ENCODE measurements around the gene HOXA13. TPM values are rescaled to one million over a fixed set of nuclear protein-coding genes. Genes with fewer than 3 reads are reported as not detected.

The HOXA13 gene
- total and polyA plus RNA-seq, 4 donors = 0.02 TPM; not detected in 3

DNA sequence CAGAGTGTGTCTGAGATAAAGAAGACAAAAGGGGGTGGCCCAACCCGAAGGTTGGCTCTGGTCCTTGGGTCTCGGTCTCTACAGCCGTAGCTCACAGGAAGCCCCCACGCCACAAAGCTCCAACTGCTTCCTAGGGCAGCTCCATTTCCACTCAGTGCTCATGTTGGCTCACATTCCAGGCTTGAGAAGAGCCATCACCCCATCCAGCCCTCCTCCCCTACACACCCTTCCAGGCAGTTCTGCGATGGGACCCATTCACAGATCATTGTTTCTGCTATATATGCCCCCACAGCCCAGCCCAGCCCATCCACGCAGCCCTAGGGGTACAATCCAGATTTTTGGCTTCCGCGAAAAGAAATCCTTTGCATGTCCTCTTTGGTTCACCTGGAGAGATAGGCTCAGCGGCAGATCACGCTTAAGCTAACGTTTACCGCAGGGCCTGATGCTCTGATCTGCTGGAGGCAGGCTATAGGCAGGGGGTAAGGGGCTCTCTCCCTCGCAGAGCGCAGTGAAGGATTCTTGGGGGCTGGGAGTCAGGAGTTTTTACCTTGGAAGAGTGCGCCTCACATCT is 8.6 kb downstream of the HOXA13 start:
- H3K36me3 ChIP-seq (ENCODE audit: control insufficient read depth in 4 of 4, insufficient read depth in 3 of 4, low read depth in 1 of 4, low read length in 3 of 4) = no peaks in the 10 kb centered on the region
- no peak overlapping the region for H3K9ac ChIP-seq (ENCODE audit: low read depth in 1 of 2, low read length in 2 of 2)
- no peak overlapping the region for H3K27ac ChIP-seq (ENCODE audit: low read depth in 1 of 2, low read length in 2 of 2)
- 21% methylated on average over 15 of the region's 15 CpGs for whole genome bisulfite sequencing
- peaks cover 7 to 51% (median 30%) of the 10 kb centered on the region in 4 donors for H3K27me3 ChIP-seq (ENCODE audit: control insufficient read depth in 4 of 4, insufficient read depth in 4 of 4, low read length in 3 of 4)
- no peak for DNase-seq (ENCODE audit: low spot score)
- no peak overlapping the region for H3K4me3 ChIP-seq (ENCODE audit: low read depth in 1 of 3, low read length in 3 of 3)
- H3K4me1 ChIP-seq (ENCODE audit: control insufficient read depth in 4 of 4, insufficient read depth in 4 of 4, low read length in 3 of 4) = peaks cover 12 to 25% (median 19%) of the 10 kb centered on the region in 4 donors
- TF ChIP-seq HNF4G (IDR thresholded peaks at IDR 0.05) (no peak), RXRA (IDR thresholded peaks at IDR 0.05) (no peak)
- TF ChIP-seq, protein P1, sequence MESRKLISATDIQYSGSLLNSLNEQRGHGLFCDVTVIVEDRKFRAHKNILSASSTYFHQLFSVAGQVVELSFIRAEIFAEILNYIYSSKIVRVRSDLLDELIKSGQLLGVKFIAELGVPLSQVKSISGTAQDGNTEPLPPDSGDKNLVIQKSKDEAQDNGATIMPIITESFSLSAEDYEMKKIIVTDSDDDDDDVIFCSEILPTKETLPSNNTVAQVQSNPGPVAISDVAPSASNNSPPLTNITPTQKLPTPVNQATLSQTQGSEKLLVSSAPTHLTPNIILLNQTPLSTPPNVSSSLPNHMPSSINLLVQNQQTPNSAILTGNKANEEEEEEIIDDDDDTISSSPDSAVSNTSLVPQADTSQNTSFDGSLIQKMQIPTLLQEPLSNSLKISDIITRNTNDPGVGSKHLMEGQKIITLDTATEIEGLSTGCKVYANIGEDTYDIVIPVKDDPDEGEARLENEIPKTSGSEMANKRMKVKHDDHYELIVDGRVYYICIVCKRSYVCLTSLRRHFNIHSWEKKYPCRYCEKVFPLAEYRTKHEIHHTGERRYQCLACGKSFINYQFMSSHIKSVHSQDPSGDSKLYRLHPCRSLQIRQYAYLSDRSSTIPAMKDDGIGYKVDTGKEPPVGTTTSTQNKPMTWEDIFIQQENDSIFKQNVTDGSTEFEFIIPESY (IDR thresholded peaks at IDR 0.05) = no peak
- H3K9me3 ChIP-seq (ENCODE audit: control insufficient read depth in 4 of 4, low read length in 3 of 4) = peaks cover 0 to 6% (median under 1%) of the 10 kb centered on the region in 4 donors

- Histone ChIP-seq H3K4me1 (ENCODE audit: control insufficient read depth in 4 of 4, insufficient read depth in 4 of 4, low read length in 3 of 4) (peaks cover 12 to 29% (median 18%) of the 10 kb centered on the region in 4 donors), H3K27me3 (ENCODE audit: control insufficient read depth in 4 of 4, insufficient read depth in 4 of 4, low read length in 3 of 4) (peaks cover 3 to 51% (median 33%) of the 10 kb centered on the region in 4 donors), H3K9ac (ENCODE audit: low read depth in 1 of 2, low read length in 2 of 2) (no peak overlapping the region), H3K36me3 (ENCODE audit: control insufficient read depth in 4 of 4, insufficient read depth in 3 of 4, low read depth in 1 of 4, low read length in 3 of 4) (no peaks in the 10 kb centered on the region), H3K27ac (ENCODE audit: low read depth in 1 of 2, low read length in 2 of 2) (no peak overlapping the region), H3K4me3 (ENCODE audit: low read depth in 1 of 3, low read length in 3 of 3) (no peak overlapping the region), H3K9me3 (ENCODE audit: control insufficient read depth in 4 of 4, low read length in 3 of 4) (peaks cover 0 to 6% (median under 1%) of the 10 kb centered on the region in 4 donors)
- WGBS = 20% methylated on average over 7 of the region's 7 CpGs
- DNase-seq (ENCODE audit: low spot score) = no peak
- TF ChIP-seq FOXA2 (IDR thresholded peaks at IDR 0.05) (no peak), GABPA (IDR thresholded peaks at IDR 0.05 in 1 of 2, conservative IDR thresholded peaks at IDR 0.05 in 1 of 2) (no peak), NR2F2 (IDR thresholded peaks at IDR 0.05) (no peak), RAD21 (IDR thresholded peaks at IDR 0.05) (no peak), JUND (IDR thresholded peaks at IDR 0.05) (no peak), TAF1 (conservative IDR thresholded peaks at IDR 0.05) (no peak), SP1 (IDR thresholded peaks at IDR 0.05) (no peak), EGR1 (IDR thresholded peaks at IDR 0.05; ENCODE audit: low read depth in 2 of 2) (no peak), HNF4A (conservative IDR thresholded peaks at IDR 0.05) (no peak), RXRA (IDR thresholded peaks at IDR 0.05) (no peak), ATF3 (IDR thresholded peaks at IDR 0.05) (no peak), HNF4G (IDR thresholded peaks at IDR 0.05) (no peak), CTCF (IDR thresholded peaks at IDR 0.05; ENCODE audit: low read depth, low read length, missing input control) (no peak), FOXA1 (IDR thresholded peaks at IDR 0.05) (no peak), YY1 (IDR thresholded peaks at IDR 0.05) (no peak)
- TF ChIP-seq, protein P2, sequence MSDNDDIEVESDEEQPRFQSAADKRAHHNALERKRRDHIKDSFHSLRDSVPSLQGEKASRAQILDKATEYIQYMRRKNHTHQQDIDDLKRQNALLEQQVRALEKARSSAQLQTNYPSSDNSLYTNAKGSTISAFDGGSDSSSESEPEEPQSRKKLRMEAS (IDR thresholded peaks at IDR 0.05) = no peak
- TF ChIP-seq, protein P1 (IDR thresholded peaks at IDR 0.05) = no peak
- TF ChIP-seq, protein P3, sequence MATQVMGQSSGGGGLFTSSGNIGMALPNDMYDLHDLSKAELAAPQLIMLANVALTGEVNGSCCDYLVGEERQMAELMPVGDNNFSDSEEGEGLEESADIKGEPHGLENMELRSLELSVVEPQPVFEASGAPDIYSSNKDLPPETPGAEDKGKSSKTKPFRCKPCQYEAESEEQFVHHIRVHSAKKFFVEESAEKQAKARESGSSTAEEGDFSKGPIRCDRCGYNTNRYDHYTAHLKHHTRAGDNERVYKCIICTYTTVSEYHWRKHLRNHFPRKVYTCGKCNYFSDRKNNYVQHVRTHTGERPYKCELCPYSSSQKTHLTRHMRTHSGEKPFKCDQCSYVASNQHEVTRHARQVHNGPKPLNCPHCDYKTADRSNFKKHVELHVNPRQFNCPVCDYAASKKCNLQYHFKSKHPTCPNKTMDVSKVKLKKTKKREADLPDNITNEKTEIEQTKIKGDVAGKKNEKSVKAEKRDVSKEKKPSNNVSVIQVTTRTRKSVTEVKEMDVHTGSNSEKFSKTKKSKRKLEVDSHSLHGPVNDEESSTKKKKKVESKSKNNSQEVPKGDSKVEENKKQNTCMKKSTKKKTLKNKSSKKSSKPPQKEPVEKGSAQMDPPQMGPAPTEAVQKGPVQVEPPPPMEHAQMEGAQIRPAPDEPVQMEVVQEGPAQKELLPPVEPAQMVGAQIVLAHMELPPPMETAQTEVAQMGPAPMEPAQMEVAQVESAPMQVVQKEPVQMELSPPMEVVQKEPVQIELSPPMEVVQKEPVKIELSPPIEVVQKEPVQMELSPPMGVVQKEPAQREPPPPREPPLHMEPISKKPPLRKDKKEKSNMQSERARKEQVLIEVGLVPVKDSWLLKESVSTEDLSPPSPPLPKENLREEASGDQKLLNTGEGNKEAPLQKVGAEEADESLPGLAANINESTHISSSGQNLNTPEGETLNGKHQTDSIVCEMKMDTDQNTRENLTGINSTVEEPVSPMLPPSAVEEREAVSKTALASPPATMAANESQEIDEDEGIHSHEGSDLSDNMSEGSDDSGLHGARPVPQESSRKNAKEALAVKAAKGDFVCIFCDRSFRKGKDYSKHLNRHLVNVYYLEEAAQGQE (IDR thresholded peaks at IDR 0.05) = no peak
Observed at GRCh38 chr7:27189997-27190748, 9.7 kb downstream of the HOXA13 start.

Data from liver (tissue), 9 donors.